A673 (cell line): ENCODE data around the gene RPS6KA6. TPM values are rescaled to one million over a fixed set of nuclear protein-coding genes. Genes with fewer than 3 reads are reported as not detected.

ENCODE experiments used
- BruUV-seq: library from RNA; stranded (reverse); fragments of 400-500 nt; replicated peaks from 2 replicates; lab custom pipeline; 2021; lab: Mats Ljungman, UMichigan
- CTCF ChIA-PET: fragments of 300-600 bp; sonication (Branson Sonifier 250); formaldehyde crosslinking; loops from one replicate; lab custom pipeline; 2022; ENCODE audit warnings: antibody characterized with exemption; lab: Charles Lee
- POLR2A ChIA-PET: fragments of 300-600 bp; sonication (Branson Sonifier 250); formaldehyde crosslinking; loops from one replicate; lab custom pipeline; 2022; ENCODE audit warnings: antibody characterized with exemption; ENCODE audit not compliant: low non-redundant PET; lab: Charles Lee
- DNase-seq: peaks from one replicate; pipeline ENCODE4 v3.0.0-alpha.2; 2015; ENCODE audit warnings: low spot score
- H3K27ac ChIP-seq: fragments of 200-600 bp; sonication (generic); 2 replicates; pipeline ENCODE4 v1.5.1; 2016; ENCODE audit warnings: mixed run types, low read depth, mild to moderate bottlenecking, mixed read lengths, antibody characterized with exemption, low read length; ENCODE audit not compliant: poor library complexity, severe bottlenecking
- H3K27me3 ChIP-seq: fragments of 200-600 bp; sonication (generic); replicated peaks from 2 replicates; pipeline ENCODE4 v1.6.1; 2017; ENCODE audit warnings: mixed run types, low read depth, mild to moderate bottlenecking, mixed read lengths, antibody characterized with exemption, low read length; ENCODE audit not compliant: insufficient read depth, poor library complexity
- H3K36me3 ChIP-seq: fragments of 200-600 bp; sonication (generic); 2 replicates; pipeline ENCODE4 v1.6.1; 2016; ENCODE audit warnings: mixed run types, mild to moderate bottlenecking, mixed read lengths, antibody characterized with exemption, low read length; ENCODE audit not compliant: insufficient read depth, poor library complexity, severe bottlenecking
- H3K4me1 ChIP-seq: fragments of 200-600 bp; sonication (generic); 2 replicates; pipeline ENCODE4 v1.6.1; 2017; ENCODE audit warnings: mixed run types, mild to moderate bottlenecking, mixed read lengths, antibody characterized with exemption, low read length; ENCODE audit not compliant: insufficient read depth, poor library complexity, severe bottlenecking
- H3K4me3 ChIP-seq: fragments of 200-600 bp; sonication (generic); 2 replicates; pipeline ENCODE4 v1.5.1; 2016; ENCODE audit warnings: low read depth, mixed run types, mild to moderate bottlenecking, mixed read lengths, low read length; ENCODE audit not compliant: poor library complexity, severe bottlenecking
- H3K9me3 ChIP-seq: fragments of 200-600 bp; sonication (generic); 2 replicates; pipeline ENCODE4 v1.6.1; 2016; ENCODE audit warnings: mixed run types, low read depth, mild to moderate bottlenecking, mixed read lengths, antibody characterized with exemption, low read length; ENCODE audit not compliant: poor library complexity, severe bottlenecking
- EZH2 ChIP-seq: fragments of 200-600 bp; sonication (generic); IDR thresholded peaks from 2 replicates; pipeline ENCODE4 v1.6.1; 2017; ENCODE audit warnings: borderline replicate concordance, low read depth, mild to moderate bottlenecking, mixed read lengths, antibody characterized with exemption, low read length; ENCODE audit not compliant: poor library complexity, severe bottlenecking
- intact Hi-C: fragments of 100-400 bp; cut with micrococcal nuclease; formaldehyde crosslinking; loops from one replicate; pipeline ENCODE4 v1.10.0; 2022; ENCODE audit not compliant: unreplicated experiment
- total RNA-seq: library from RNA; stranded (reverse); gene quantifications from 2 replicates; pipeline ENCODE4 v1.2.3, GENCODE V29; 2021
- TF ChIP-seq, protein P1 (sequence below): fragments of 300-800, 200-600 bp; sonication (generic); conservative IDR thresholded peaks from 2 replicates; pipeline ENCODE4 v1.5.1; 2017; ENCODE audit warnings: low read depth, mild to moderate bottlenecking, antibody characterized with exemption, low read length, moderate library complexity, mixed read lengths

RPS6KA6 gene
- total RNA-seq, 1 experiment from 2014 or later: not detected

GRCh38 chrX:84174348-84174747 is 13.7 kb downstream of the RPS6KA6 start:
- intact Hi-C loops: no loop called here

DNA sequence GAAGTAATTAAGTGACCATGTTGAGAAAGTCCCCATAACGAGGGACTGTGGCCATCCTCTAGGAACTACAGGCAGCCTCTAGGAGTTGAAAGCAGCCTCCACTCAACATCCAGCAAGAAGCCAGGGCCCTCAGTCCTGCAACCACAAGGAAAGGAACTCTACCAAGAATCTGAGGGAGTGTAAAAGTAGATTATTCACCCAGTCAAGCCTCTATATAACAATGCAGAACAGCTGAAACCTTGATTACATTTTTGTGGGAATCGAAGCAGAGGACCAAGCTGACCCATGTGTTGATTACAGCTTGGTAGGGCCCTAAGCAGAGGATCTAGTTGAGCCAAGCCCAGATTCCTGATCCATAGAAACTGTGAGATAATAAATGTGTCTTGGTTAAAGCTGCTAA is 17.1 kb downstream of the RPS6KA6 start:
- TF ChIP-seq, protein P1, sequence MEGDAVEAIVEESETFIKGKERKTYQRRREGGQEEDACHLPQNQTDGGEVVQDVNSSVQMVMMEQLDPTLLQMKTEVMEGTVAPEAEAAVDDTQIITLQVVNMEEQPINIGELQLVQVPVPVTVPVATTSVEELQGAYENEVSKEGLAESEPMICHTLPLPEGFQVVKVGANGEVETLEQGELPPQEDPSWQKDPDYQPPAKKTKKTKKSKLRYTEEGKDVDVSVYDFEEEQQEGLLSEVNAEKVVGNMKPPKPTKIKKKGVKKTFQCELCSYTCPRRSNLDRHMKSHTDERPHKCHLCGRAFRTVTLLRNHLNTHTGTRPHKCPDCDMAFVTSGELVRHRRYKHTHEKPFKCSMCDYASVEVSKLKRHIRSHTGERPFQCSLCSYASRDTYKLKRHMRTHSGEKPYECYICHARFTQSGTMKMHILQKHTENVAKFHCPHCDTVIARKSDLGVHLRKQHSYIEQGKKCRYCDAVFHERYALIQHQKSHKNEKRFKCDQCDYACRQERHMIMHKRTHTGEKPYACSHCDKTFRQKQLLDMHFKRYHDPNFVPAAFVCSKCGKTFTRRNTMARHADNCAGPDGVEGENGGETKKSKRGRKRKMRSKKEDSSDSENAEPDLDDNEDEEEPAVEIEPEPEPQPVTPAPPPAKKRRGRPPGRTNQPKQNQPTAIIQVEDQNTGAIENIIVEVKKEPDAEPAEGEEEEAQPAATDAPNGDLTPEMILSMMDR: no peak
- no peak for TF ChIP-seq EZH2
- no peaks in the 10 kb centered on the region for H3K27me3 ChIP-seq
- no TSS peak for BruUV-seq
- H3K27ac ChIP-seq: no peak overlapping the region
- intact Hi-C loops: no loop called here
- peaks cover 7% of the 10 kb centered on the region for H3K9me3 ChIP-seq
- no peak overlapping the region for H3K4me3 ChIP-seq
- CTCF ChIA-PET: no interaction called here
- POLR2A ChIA-PET: no interaction called here
- no peaks in the 10 kb centered on the region for H3K36me3 ChIP-seq
- no peaks in the 10 kb centered on the region for H3K4me1 ChIP-seq
- DNase-seq: no peak

More at GRCh38 chrX:84174348-84174747, 13.7 kb downstream of the RPS6KA6 start:
- H3K9me3 ChIP-seq: peaks cover 7% of the 10 kb centered on the region
- no peak for DNase-seq
- TF ChIP-seq, protein P1: no peak
- no peak for TF ChIP-seq EZH2
- no peaks in the 10 kb centered on the region for H3K36me3 ChIP-seq
- ChIA-PET POLR2A (no interaction called here), CTCF (no interaction called here)
- H3K27me3 ChIP-seq: no peaks in the 10 kb centered on the region
- no TSS peak for BruUV-seq
- H3K27ac ChIP-seq: no peak overlapping the region
- H3K4me1 ChIP-seq: no peaks in the 10 kb centered on the region
- no peak overlapping the region for H3K4me3 ChIP-seq

- TF ChIP-seq, protein P1: no peak
- H3K4me3 ChIP-seq: no peak overlapping the region
- BruUV-seq: no TSS peak
- ChIA-PET POLR2A (no interaction called here), CTCF (no interaction called here)
- intact Hi-C loops: no loop called here
- no peaks in the 10 kb centered on the region for H3K36me3 ChIP-seq
- H3K27me3 ChIP-seq: no peaks in the 10 kb centered on the region
- no peak overlapping the region for H3K27ac ChIP-seq
- no peak for DNase-seq
- H3K4me1 ChIP-seq: no peaks in the 10 kb centered on the region
- peaks cover 12% of the 10 kb centered on the region for H3K9me3 ChIP-seq
Measured at GRCh38 chrX:84168574-84168973, 19.4 kb downstream of the RPS6KA6 start.
